ENCODE results near the gene RAB44.

GRCh38 chr6:36721369-36722140 is 23.9 kb downstream of the RAB44 start:
- TF ChIP-seq POLR2A (IDR thresholded peaks at IDR 0.05), result no peak
- no peak for TF ChIP-seq CTCF (IDR thresholded peaks at IDR 0.05)
- TF ChIP-seq POLR2AphosphoS5 (IDR thresholded peaks at IDR 0.05), result no peak
- TF ChIP-seq EP300 (IDR thresholded peaks at IDR 0.05), result no peak

Measured in stomach (tissue), 4 donors.